Panc1 (cell line): ENCODE data around the gene ZNF175. TPM values are rescaled to one million over a fixed set of nuclear protein-coding genes. Genes with fewer than 3 reads are reported as not detected.

Experiments
- ATAC-seq: fragments of 200-7000 bp; cut with Tn5 transposase; 2 replicates; pipeline ENCODE4 v1.9.1; 2020; ENCODE audit warnings: mild to moderate bottlenecking, moderate library complexity
- BruUV-seq: library from RNA; stranded (reverse); fragments of 400-500 nt; replicated peaks from 2 replicates; lab custom pipeline; 2021; lab: Mats Ljungman, UMichigan
- CTCF ChIA-PET: fragments of 300-600 bp; sonication (Branson Sonifier 250); formaldehyde crosslinking; loops from one replicate; lab custom pipeline; 2022; ENCODE audit warnings: antibody characterized with exemption; lab: Charles Lee
- POLR2A ChIA-PET: fragments of 300-600 bp; sonication (Branson Sonifier 250); formaldehyde crosslinking; loops from one replicate; lab custom pipeline; 2022; ENCODE audit warnings: antibody characterized with exemption; lab: Charles Lee
- DNase-seq: peaks from one replicate; pipeline ENCODE4 v3.0.0-alpha.2; 2010; ENCODE audit warnings: low read depth, low spot score
- H3K27ac ChIP-seq: 2 replicates; pipeline ENCODE4 v1.5.1; 2011; ENCODE audit warnings: mild to moderate bottlenecking, low read length, inconsistent platforms
- H3K27me3 ChIP-seq: fragments of 200-500 bp; sonication (Bioruptor generic); 2 replicates; pipeline ENCODE4 v1.6.0; 2014; ENCODE audit warnings: low read length, inconsistent platforms; ENCODE audit not compliant: control insufficient read depth, insufficient read depth
- H3K36me3 ChIP-seq: fragments of 200-500 bp; sonication (Bioruptor generic); 2 replicates; pipeline ENCODE4 v1.5.1; 2014; ENCODE audit warnings: inconsistent platforms, mild to moderate bottlenecking, low read length, moderate library complexity; ENCODE audit not compliant: control insufficient read depth, insufficient read depth
- H3K4me1 ChIP-seq: 2 replicates; pipeline ENCODE4 v1.5.1; 2011; ENCODE audit warnings: inconsistent platforms, mild to moderate bottlenecking, low read length, moderate library complexity; ENCODE audit not compliant: control insufficient read depth, insufficient read depth
- H3K4me3 ChIP-seq, 2 experiments: 2 replicates each; pipeline ENCODE4 v1.5.1; 2011 to 2012; ENCODE audit warnings: low read depth in 2 of 2, low read length in 2 of 2, mild to moderate bottlenecking in 2 of 2, inconsistent platforms in 1 of 2, moderate library complexity in 1 of 2
- H3K9me3 ChIP-seq: fragments of 200-500 bp; sonication (Bioruptor generic); 2 replicates; pipeline ENCODE4 v1.5.1; 2014; ENCODE audit warnings: low read depth, mild to moderate bottlenecking, inconsistent platforms, low read length, moderate library complexity; ENCODE audit not compliant: control insufficient read depth, insufficient read depth
- POLR2AphosphoS5 ChIP-seq: IDR thresholded peaks from 2 replicates; pipeline ENCODE4 v1.6.1; 2012; ENCODE audit warnings: mild to moderate bottlenecking, low read depth, low read length, moderate library complexity
- REST ChIP-seq, 2 experiments: IDR thresholded peaks; 2 replicates each; pipeline ENCODE4 v1.6.1; 2011 to 2012; ENCODE audit warnings: low read depth in 2 of 2, control low read depth in 1 of 2, low read length in 1 of 2, mild to moderate bottlenecking in 1 of 2, moderate library complexity in 1 of 2; ENCODE audit not compliant: insufficient read depth in 1 of 2
- SIN3A ChIP-seq: IDR thresholded peaks from 2 replicates; pipeline ENCODE4 v1.6.1; 2012; ENCODE audit warnings: low read depth, mild to moderate bottlenecking, low read length, moderate library complexity, borderline replicate concordance; ENCODE audit not compliant: insufficient read depth
- TCF7L2 ChIP-seq: IDR thresholded peaks from 2 replicates; pipeline ENCODE4 v1.6.1; 2011; ENCODE audit warnings: mild to moderate bottlenecking, low read depth, low read length, inconsistent platforms
- in situ Hi-C: cut with HindIII; loops from 2 replicates; pipeline ENCODE4 v1.10.0; 2016; ENCODE audit warnings: low sequenced_read_pairs, low pct_unique_long_range_greater_than_20kb
- intact Hi-C: fragments of 100-400 bp; cut with micrococcal nuclease; formaldehyde crosslinking; loops from one replicate; pipeline ENCODE4 v1.10.0; 2022; ENCODE audit not compliant: unreplicated experiment
- total RNA-seq: library from RNA; stranded (reverse); gene quantifications from one replicate; pipeline ENCODE4 v1.2.1, GENCODE V29; 2021; ENCODE audit not compliant: unreplicated experiment
- TF ChIP-seq, protein P1 (sequence below): fragments of 450-650 bp; IDR thresholded peaks from 2 replicates; pipeline ENCODE4 v1.5.1; 2017; ENCODE audit warnings: mild to moderate bottlenecking

Gene ZNF175
- total RNA-seq, 1 experiment from 2014 or later: 7.3 TPM

DNA sequence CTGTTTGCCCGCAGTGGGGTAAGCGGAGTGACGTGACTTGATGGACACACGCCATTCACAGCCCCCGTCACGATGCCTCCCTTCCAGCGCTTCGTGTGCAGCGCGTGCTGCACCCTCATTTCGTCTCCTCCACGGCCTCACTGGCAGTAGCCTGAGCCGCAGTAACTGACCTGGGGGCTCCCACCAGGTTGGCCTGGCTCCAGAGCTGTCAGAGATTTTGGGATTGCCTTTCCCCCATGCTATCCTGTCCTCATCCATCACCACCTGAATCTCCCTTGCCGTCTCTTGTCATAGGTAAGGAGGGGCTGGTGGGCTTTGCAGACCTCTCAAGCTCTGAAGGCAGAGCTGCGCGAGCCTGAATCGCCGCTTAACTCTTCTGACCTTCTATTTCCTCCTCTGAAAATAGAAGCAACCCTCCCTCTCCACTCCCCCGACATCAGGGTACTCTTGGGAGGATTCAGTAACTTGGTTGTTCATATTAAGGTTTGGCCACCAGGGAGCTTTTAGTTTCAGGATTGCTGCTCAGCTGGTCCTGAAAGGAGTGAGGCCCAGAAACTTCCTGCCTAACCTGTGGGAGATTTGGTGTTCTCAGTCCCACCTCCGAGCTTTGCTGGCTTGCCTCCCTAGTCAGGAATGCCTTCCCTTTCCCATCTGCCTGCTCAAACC is 31.2 kb downstream of the ZNF175 start:
- no peak overlapping the region for H3K4me3 ChIP-seq
- no peak for ATAC-seq
- CTCF ChIA-PET: no interaction called here
- intact Hi-C loops (no loop called here), in situ Hi-C loops (no loop called here)
- H3K4me1 ChIP-seq: no peaks in the 10 kb centered on the region
- no peak overlapping the region for H3K27ac ChIP-seq
- no peaks in the 10 kb centered on the region for H3K9me3 ChIP-seq
- POLR2A ChIA-PET: no interaction called here
- no TSS peak for BruUV-seq
- H3K36me3 ChIP-seq: no peaks in the 10 kb centered on the region
- no peaks in the 10 kb centered on the region for H3K27me3 ChIP-seq
- no peak for TF ChIP-seq POLR2AphosphoS5
- TF ChIP-seq SIN3A: no peak
- TF ChIP-seq REST (IDR thresholded peaks at IDR 0.05; ENCODE audit: insufficient read depth in 1 of 2, low read depth in 2 of 2, low read length in 1 of 2): no peak
- TF ChIP-seq, protein P1, sequence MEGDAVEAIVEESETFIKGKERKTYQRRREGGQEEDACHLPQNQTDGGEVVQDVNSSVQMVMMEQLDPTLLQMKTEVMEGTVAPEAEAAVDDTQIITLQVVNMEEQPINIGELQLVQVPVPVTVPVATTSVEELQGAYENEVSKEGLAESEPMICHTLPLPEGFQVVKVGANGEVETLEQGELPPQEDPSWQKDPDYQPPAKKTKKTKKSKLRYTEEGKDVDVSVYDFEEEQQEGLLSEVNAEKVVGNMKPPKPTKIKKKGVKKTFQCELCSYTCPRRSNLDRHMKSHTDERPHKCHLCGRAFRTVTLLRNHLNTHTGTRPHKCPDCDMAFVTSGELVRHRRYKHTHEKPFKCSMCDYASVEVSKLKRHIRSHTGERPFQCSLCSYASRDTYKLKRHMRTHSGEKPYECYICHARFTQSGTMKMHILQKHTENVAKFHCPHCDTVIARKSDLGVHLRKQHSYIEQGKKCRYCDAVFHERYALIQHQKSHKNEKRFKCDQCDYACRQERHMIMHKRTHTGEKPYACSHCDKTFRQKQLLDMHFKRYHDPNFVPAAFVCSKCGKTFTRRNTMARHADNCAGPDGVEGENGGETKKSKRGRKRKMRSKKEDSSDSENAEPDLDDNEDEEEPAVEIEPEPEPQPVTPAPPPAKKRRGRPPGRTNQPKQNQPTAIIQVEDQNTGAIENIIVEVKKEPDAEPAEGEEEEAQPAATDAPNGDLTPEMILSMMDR: no peak
- TF ChIP-seq TCF7L2: no peak
- DNase-seq: no peak

DNA sequence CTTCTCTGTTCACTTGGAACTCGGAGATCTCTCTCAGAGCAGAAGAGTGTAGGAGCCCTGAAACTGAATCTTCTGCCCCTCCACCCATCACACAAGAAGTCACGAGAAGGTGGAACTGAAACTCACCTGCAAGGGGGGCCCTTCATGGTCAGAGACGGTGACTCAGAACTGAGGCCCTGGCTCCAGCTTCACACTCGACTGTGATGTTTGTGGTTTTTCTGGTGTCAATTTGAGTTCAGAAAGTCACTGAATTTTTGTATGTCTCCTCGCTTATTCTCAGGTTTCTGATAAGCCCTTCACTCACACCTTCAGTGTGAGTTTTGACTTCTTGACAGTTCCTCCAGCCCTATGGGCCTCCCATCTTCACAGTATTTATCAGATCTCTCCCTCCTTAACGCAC is 36.0 kb downstream of the ZNF175 start:
- Histone ChIP-seq H3K9me3 (no peaks in the 10 kb centered on the region), H3K36me3 (no peaks in the 10 kb centered on the region), H3K27me3 (0 out of 2 replicates have a peak, but pooled peaks cover 2% of the 10 kb centered on the region), H3K4me1 (no peaks in the 10 kb centered on the region), H3K4me3 (no peak overlapping the region), H3K27ac (no peak overlapping the region)
- DNase-seq: no peak
- no TSS peak for BruUV-seq
- intact Hi-C loops (no loop called here), in situ Hi-C loops (no loop called here)
- ChIA-PET POLR2A (no interaction called here), CTCF (no interaction called here)
- no peak for ATAC-seq
- TF ChIP-seq, protein P1: no peak
- TF ChIP-seq SIN3A: no peak
- TF ChIP-seq TCF7L2: no peak
- TF ChIP-seq REST (IDR thresholded peaks at IDR 0.05; ENCODE audit: insufficient read depth in 1 of 2, low read depth in 2 of 2, low read length in 1 of 2): no peak
- TF ChIP-seq POLR2AphosphoS5: no peak
